PC-9 (cell line): Measurements from ENCODE around the gene RBBP9. TPM values are rescaled to one million over a fixed set of nuclear protein-coding genes. Genes with fewer than 3 reads are reported as not detected.

ENCODE experiments used
- Bru-seq: library from RNA; stranded (reverse); fragments of 400-500 nt; gene quantifications from one replicate; lab custom pipeline; 2021; lab: Mats Ljungman, UMichigan
- BruChase-seq, 2 experiments: library from RNA; stranded (reverse); fragments of 400-500 nt; gene quantifications; one replicate each; lab custom pipeline; 2021; lab: Mats Ljungman, UMichigan
- BruUV-seq: library from RNA; stranded (reverse); fragments of 400-500 nt; replicated peaks from 2 replicates; lab custom pipeline; 2021; lab: Mats Ljungman, UMichigan
- CTCF ChIA-PET: fragments of 300-600 bp; sonication (Branson Sonifier 250); formaldehyde crosslinking; loops from one replicate; lab custom pipeline; 2022; ENCODE audit warnings: antibody characterized with exemption; lab: Charles Lee
- POLR2A ChIA-PET: fragments of 300-600 bp; sonication (Branson Sonifier 250); formaldehyde crosslinking; loops from one replicate; lab custom pipeline; 2022; ENCODE audit warnings: antibody characterized with exemption; ENCODE audit not compliant: unreplicated experiment; lab: Charles Lee
- DNase-seq, 2 experiments: peaks; one replicate each; pipeline versions ENCODE4 v3.0.0 to v3.0.0-alpha.2; 2015 to 2022; ENCODE audit warnings: mixed read lengths in 1 of 2
- H2AFZ ChIP-seq: fragments of 200-600 bp; sonication (generic); 2 replicates; pipeline ENCODE4 v1.8.1; 2017; ENCODE audit warnings: antibody characterized with exemption
- H3F3A ChIP-seq: fragments of 200-600 bp; sonication (generic); 2 replicates; pipeline ENCODE4 v1.8.1; 2017; ENCODE audit warnings: antibody characterized with exemption, mild to moderate bottlenecking, low read depth; ENCODE audit not compliant: insufficient read depth
- H3K27ac ChIP-seq: fragments of 200-600 bp; sonication (generic); 2 replicates; pipeline ENCODE4 v1.6.1; 2016; ENCODE audit warnings: mixed run types
- H3K27me3 ChIP-seq: fragments of 200-600 bp; sonication (generic); 2 replicates; pipeline ENCODE4 v1.6.1; 2016; ENCODE audit warnings: low read depth, mixed run types; ENCODE audit not compliant: insufficient read depth
- H3K36me3 ChIP-seq: fragments of 200-600 bp; sonication (generic); 2 replicates; pipeline ENCODE4 v1.6.1; 2016; ENCODE audit warnings: low read depth, mixed run types
- H3K4me1 ChIP-seq: fragments of 200-600 bp; sonication (generic); replicated peaks from 2 replicates; pipeline ENCODE4 v1.6.1; 2016; ENCODE audit warnings: mixed run types; ENCODE audit not compliant: insufficient read depth
- H3K4me2 ChIP-seq: fragments of 200-600 bp; sonication (generic); 2 replicates; pipeline ENCODE4 v1.6.1; 2017; ENCODE audit warnings: mixed run types
- H3K4me3 ChIP-seq: fragments of 200-600 bp; sonication (generic); 2 replicates; pipeline ENCODE4 v1.6.1; 2016; ENCODE audit warnings: mixed run types
- H3K79me2 ChIP-seq: fragments of 200-600 bp; sonication (generic); 2 replicates; pipeline ENCODE4 v1.6.1; 2017; ENCODE audit warnings: low read depth, mixed run types
- H3K9me2 ChIP-seq: fragments of 200-600 bp; sonication (generic); 2 replicates; pipeline ENCODE4 v1.8.1; 2017; ENCODE audit warnings: mild to moderate bottlenecking; ENCODE audit not compliant: insufficient read depth
- H3K9me3 ChIP-seq: fragments of 200-600 bp; sonication (generic); 2 replicates; pipeline ENCODE4 v1.8.1; 2016; ENCODE audit warnings: low read depth; ENCODE audit not compliant: insufficient read depth
- H4K20me1 ChIP-seq: fragments of 200-600 bp; sonication (generic); 2 replicates; pipeline ENCODE4 v1.8.1; 2017; ENCODE audit not compliant: insufficient read depth
- EZH2 ChIP-seq: fragments of 200-600 bp; sonication (generic); IDR thresholded peaks from 2 replicates; pipeline ENCODE4 v1.8.0; 2017; ENCODE audit warnings: antibody characterized with exemption, low read depth
- intact Hi-C: fragments of 100-400 bp; cut with micrococcal nuclease; formaldehyde crosslinking; loops from one replicate; pipeline ENCODE4 v1.10.0; 2022; ENCODE audit not compliant: unreplicated experiment
- long read RNA-seq: library from polyadenylated mRNA; stranded (forward); transcript quantifications from one replicate; pipeline ENCODE4 v2.0.0, GENCODE V29; 2022
- total RNA-seq: library from RNA; stranded (reverse); gene quantifications from 2 replicates; pipeline ENCODE4 v1.2.3, GENCODE V29; 2021
- TF ChIP-seq, protein P1 (sequence below): fragments of 200-600 bp; sonication (generic); conservative IDR thresholded peaks from 2 replicates; pipeline ENCODE4 v1.6.1; 2017; ENCODE audit warnings: mixed run types, antibody characterized with exemption, mild to moderate bottlenecking, moderate library complexity

RBBP9 gene
- total RNA-seq = 24.0 and 29.5 TPM in 2 replicates
- percentile 57 among the genes with signal in this experiment for Bru-seq, nascent RNA
- BruChase-seq, experiment 1, labeled RNA remaining after a 2-hour chase = percentile 72 among the genes with signal in this experiment
- percentile 80 among the genes with signal in this experiment for BruChase-seq, experiment 2, labeled RNA remaining after a 6-hour chase
- long read RNA-seq, transcript RBBP9-201 (5 exons, 3,861 nt) = major isoform, 6 of 13 reads
- long read RNA-seq, partial matches to known transcripts = 0 of 13 reads
- long read RNA-seq, other reads (novel, unspliced or antisense) = 7 of 13 reads

DNA sequence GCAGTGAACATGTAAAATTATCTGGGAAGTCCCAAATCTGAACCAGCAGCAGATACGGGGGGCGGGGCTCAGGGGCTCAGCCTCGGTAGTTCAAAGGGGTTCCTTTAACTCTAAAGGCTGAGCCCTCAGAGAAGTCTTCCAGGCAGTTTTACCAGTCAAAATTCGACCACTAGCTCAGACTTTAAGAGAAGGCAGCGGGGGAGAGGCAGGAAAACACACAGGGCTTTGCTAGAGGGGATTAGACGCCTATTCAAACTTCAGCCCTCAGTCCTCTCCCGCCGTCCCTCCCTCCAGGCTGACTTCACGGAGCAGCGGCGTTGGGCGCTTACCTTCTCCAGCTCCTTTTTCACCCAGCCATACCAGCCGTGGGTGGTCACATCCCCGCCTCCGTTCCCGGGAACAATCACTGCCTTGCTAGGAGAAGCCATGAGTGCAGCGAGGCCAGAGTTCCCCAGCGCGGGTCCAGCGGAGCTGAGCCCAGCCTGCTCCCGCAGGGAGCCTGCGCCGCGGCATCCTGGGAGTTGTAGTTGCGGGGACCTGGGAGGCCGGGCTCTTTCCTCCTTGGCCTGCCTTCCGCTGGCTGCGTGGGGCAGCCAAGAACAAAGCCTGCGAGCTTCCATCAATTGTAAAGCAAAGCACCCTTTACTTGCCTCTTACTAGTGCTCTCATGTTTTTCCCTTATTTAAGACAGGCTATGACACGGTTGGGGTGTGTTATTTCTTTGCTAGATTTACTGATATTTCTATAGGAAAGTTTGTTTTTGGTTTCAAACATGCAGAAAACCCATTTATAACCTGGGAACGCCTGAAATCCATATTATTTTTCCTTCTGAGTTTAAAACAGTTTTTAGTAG lies at the start of gene RBBP9:
Gene RBBP9 (minus strand): TSS at position 486 of the 853 bp plus-strand sequence. CDS start 58 bp downstream, at position 428.
- ChIA-PET POLR2A (interaction anchor here (0.7 to 1.4 kb wide), 2 partner anchors 10 to 40 kb away, joined by 8 to 12 read pairs; partner anchors contain the start of gene SEC23B), CTCF (interaction anchor here (0.6 to 2.0 kb wide), 2 partner anchors 10 to 19 kb away, joined by 6 to 8 read pairs; partner anchors contain the start of gene SEC23B)
- intact Hi-C loops = loop anchor here (1.0 to 10.0 kb wide), 3 partner anchors 10 to 298 kb away; partner anchors contain the start of genes DZANK1, POLR3F and SEC23B
- H3K27ac ChIP-seq = no peak within 1 kb of the TSS
- H2AFZ ChIP-seq = peak within 1 kb of the TSS; percentile 95
- H3K36me3 ChIP-seq = no peaks in the 10 kb centered on the region
- peak within 1 kb of the TSS; percentile 85 for H3K4me3 ChIP-seq
- TF ChIP-seq, protein P1, sequence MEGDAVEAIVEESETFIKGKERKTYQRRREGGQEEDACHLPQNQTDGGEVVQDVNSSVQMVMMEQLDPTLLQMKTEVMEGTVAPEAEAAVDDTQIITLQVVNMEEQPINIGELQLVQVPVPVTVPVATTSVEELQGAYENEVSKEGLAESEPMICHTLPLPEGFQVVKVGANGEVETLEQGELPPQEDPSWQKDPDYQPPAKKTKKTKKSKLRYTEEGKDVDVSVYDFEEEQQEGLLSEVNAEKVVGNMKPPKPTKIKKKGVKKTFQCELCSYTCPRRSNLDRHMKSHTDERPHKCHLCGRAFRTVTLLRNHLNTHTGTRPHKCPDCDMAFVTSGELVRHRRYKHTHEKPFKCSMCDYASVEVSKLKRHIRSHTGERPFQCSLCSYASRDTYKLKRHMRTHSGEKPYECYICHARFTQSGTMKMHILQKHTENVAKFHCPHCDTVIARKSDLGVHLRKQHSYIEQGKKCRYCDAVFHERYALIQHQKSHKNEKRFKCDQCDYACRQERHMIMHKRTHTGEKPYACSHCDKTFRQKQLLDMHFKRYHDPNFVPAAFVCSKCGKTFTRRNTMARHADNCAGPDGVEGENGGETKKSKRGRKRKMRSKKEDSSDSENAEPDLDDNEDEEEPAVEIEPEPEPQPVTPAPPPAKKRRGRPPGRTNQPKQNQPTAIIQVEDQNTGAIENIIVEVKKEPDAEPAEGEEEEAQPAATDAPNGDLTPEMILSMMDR = no peak
- H3K79me2 ChIP-seq = no peaks in the 10 kb centered on the region; the same call in 1 of the 2 replicates
- no peaks in the 10 kb centered on the region for H3K9me3 ChIP-seq
- peak within 1 kb of the TSS; percentile 84 for H3K4me2 ChIP-seq
- no peaks in the 10 kb centered on the region for H3F3A ChIP-seq
- H3K4me1 ChIP-seq = 0 out of 2 replicates have a peak, but pooled peaks cover 10% of the 10 kb centered on the region
- DNase-seq = peak; percentile 65 to 77
- no TSS peak for BruUV-seq
- no peaks in the 10 kb centered on the region for H3K9me2 ChIP-seq
- H3K27me3 ChIP-seq = no peaks in the 10 kb centered on the region
- no peaks in the 10 kb centered on the region for H4K20me1 ChIP-seq

DNA sequence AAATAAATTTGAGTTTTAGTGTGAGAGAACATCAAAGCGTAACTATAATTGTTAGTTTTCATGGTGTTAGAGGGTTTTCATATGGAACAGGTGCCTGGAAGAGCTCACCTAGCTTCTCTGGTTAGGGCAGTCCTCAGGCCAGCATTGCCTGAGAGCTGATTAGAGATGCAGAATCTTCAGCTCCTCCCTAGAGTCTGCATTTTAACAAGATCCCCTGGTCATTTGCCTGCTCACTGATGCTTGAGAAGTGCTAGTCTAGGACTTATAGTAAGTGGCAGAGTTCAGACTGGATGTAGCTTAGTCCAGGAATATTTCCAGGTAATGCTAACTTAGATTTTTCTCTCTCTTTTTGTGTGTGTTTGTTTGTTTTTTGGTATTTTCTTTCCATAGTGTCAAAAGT lies 48.5 kb upstream of the RBBP9 start:
- Histone ChIP-seq H2AFZ (no peak overlapping the region), H3K79me2 (no peaks in the 10 kb centered on the region), H3K27me3 (no peaks in the 10 kb centered on the region), H3K27ac (no peak overlapping the region), H3F3A (0 out of 2 replicates have a peak, but pooled peaks cover 4% of the 10 kb centered on the region), H4K20me1 (no peaks in the 10 kb centered on the region), H3K9me3 (no peaks in the 10 kb centered on the region), H3K4me1 (no peaks in the 10 kb centered on the region), H3K9me2 (no peaks in the 10 kb centered on the region), H3K36me3 (peaks cover 11% of the 10 kb centered on the region), H3K4me3 (no peak overlapping the region), H3K4me2 (no peak overlapping the region)
- POLR2A ChIA-PET = interaction anchor here (0.6 kb wide), 1 partner anchor 563 kb away, joined by 5 read pairs; no protein-coding TSS in a partner anchor
- DNase-seq = no peak
- no TSS peak for BruUV-seq
- CTCF ChIA-PET = no interaction called here
- intact Hi-C loops = no loop called here
- TF ChIP-seq, protein P1 = no peak
- TF ChIP-seq EZH2 = no peak

DNA sequence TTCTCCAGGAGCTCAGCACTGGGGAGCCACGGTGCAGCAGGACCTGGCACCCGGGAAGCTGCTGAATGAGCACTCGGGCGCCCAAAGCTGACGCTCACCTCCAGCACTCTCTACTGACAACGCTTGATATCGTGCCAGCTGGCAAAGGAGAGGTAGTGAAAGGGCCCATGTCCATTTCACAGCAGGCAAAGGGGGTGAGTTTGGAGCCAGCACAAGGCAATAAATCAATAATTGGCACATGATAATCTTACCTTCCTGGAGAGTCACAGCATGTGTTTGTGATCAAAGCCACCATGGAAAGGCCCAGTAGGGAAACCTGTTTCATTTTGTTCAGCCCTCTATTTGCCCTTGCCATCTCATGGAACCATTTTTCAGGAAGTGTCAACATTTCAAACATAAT lies 46.9 kb upstream of the RBBP9 start:
- TF ChIP-seq, protein P1 = no peak
- TF ChIP-seq EZH2 = no peak
- H4K20me1 ChIP-seq = no peaks in the 10 kb centered on the region; the same call in 1 of the 2 replicates
- H2AFZ ChIP-seq = no peak overlapping the region
- H3K79me2 ChIP-seq = no peaks in the 10 kb centered on the region
- H3K4me2 ChIP-seq = no peak overlapping the region
- H3K4me1 ChIP-seq = no peaks in the 10 kb centered on the region
- no peak overlapping the region for H3K27ac ChIP-seq
- CTCF ChIA-PET = no interaction called here
- BruUV-seq = no TSS peak
- 0 out of 2 replicates have a peak, but pooled peaks cover 4% of the 10 kb centered on the region for H3F3A ChIP-seq
- intact Hi-C loops = no loop called here
- H3K27me3 ChIP-seq = no peaks in the 10 kb centered on the region
- no peaks in the 10 kb centered on the region for H3K9me2 ChIP-seq
- peaks cover 6% of the 10 kb centered on the region; the same call in 1 of the 2 replicates for H3K36me3 ChIP-seq
- H3K9me3 ChIP-seq = no peaks in the 10 kb centered on the region
- POLR2A ChIA-PET = no interaction called here
- no peak overlapping the region for H3K4me3 ChIP-seq
- DNase-seq = no peak
